GM18519 (cell line): ENCODE data around the gene DDX24.

Experiments
- ATAC-seq: cut with Tn5 transposase; IDR thresholded peaks from one replicate; pipeline ENCODE4 v1.9.1; 2021; ENCODE audit warnings: mild to moderate bottlenecking, moderate library complexity; ENCODE audit not compliant: unreplicated experiment, low FRiP score

The DDX24 gene

GRCh38 chr14:94080621-94081385 is at the start of gene DDX24, which contains the start of gene IFI27L1:
TSS of gene DDX24 (minus strand) at chr14:94081202. CDS start at chr14:94079742, 1,460 bp downstream.
TSS of gene IFI27L1 (plus strand) at chr14:94081310. CDS start at chr14:94096938, 15,628 bp downstream.
- peak; percentile 98 for ATAC-seq

- ATAC-seq = no peak
These were observed 48.9 kb upstream of the DDX24 start for GRCh38 chr14:94129758-94130414.

- peak; percentile 74 for ATAC-seq
These were observed 48.2 kb upstream of the DDX24 start, which contains the start of gene IFI27L2 for GRCh38 chr14:94129111-94129757. TSS of gene IFI27L2 (minus strand) at chr14:94129604. CDS start at chr14:94129564, 40 bp downstream.

- ATAC-seq = no peak
These were observed 47.3 kb upstream of the DDX24 start for GRCh38 chr14:94128216-94128839.

- ATAC-seq = no peak
These were observed 46.3 kb upstream of the DDX24 start for GRCh38 chr14:94127330-94127729.

- no peak for ATAC-seq
These were observed 45.8 kb upstream of the DDX24 start for GRCh38 chr14:94126800-94127199.

- no peak for ATAC-seq
These were observed 45.3 kb upstream of the DDX24 start for GRCh38 chr14:94126419-94126677.

- no peak for ATAC-seq
These were observed 44.8 kb upstream of the DDX24 start for GRCh38 chr14:94125659-94126418.

- no peak for ATAC-seq
These were observed 43.8 kb upstream of the DDX24 start for GRCh38 chr14:94124582-94125377.

- ATAC-seq = no peak
These were observed 42.9 kb upstream of the DDX24 start for GRCh38 chr14:94123868-94124267.

- ATAC-seq = no peak
These were observed 42.3 kb upstream of the DDX24 start for GRCh38 chr14:94123296-94123695.

GRCh38 chr14:94122438-94122837 is 41.4 kb upstream of the DDX24 start:
- no peak for ATAC-seq

GRCh38 chr14:94121485-94121884 is 40.5 kb upstream of the DDX24 start:
- ATAC-seq = no peak

GRCh38 chr14:94120667-94121340 is 39.8 kb upstream of the DDX24 start:
- ATAC-seq = no peak

GRCh38 chr14:94119071-94119470 is 38.1 kb upstream of the DDX24 start:
- no peak for ATAC-seq

- no peak for ATAC-seq
These were observed 36.9 kb upstream of the DDX24 start for GRCh38 chr14:94117856-94118255.

GRCh38 chr14:94116701-94117100 is 35.7 kb upstream of the DDX24 start:
- no peak for ATAC-seq

GRCh38 chr14:94115631-94116030 is 34.6 kb upstream of the DDX24 start:
- no peak for ATAC-seq

- no peak for ATAC-seq
These were observed 34.1 kb upstream of the DDX24 start for GRCh38 chr14:94115058-94115591.
